ENCODE data around the gene TEX36. TPM values are rescaled to one million over a fixed set of nuclear protein-coding genes. Genes with fewer than 3 reads are reported as not detected.

TEX36 gene
- total RNA-seq, 1 experiment from 2014 or later = not detected

DNA sequence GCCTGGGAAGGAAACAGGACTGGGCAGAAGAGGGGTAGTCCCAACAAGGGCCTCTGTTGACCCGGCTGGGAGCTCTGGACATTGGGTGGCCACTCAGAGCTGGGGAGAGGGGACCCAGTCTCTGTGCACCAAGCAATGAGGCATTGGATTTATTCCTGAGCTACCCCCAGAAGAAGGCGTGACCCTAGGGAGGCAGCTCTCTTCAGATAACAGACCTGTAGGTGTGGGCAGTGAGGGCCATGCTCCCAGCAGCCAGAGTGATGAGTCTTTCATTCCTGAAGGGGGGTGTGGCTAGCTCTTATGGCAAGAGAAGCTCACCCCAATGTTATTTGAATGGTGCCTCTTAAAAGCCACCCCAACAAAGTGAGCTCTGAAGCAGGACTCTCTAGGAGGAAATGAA is 20.4 kb downstream of the TEX36 start:
- H3K27me3 Mint-ChIP-seq (ENCODE audit: low read depth) = peaks cover 3% of the 10 kb centered on the region
- no peak overlapping the region for H2AFZ ChIP-seq (ENCODE audit: low read length)
- no peaks in the 10 kb centered on the region for H3K79me1 ChIP-seq (ENCODE audit: insufficient read depth, low read depth, low read length, poor library complexity, severe bottlenecking)
- no peak overlapping the region for H3K27ac ChIP-seq (ENCODE audit: insufficient read length, low read depth, low read length)
- H3K9me3 Mint-ChIP-seq = no peaks in the 10 kb centered on the region
- H3K36me3 Mint-ChIP-seq (ENCODE audit: insufficient read depth in 1 of 3, low read depth in 3 of 3) = no peaks in the 10 kb centered on the region
- WGBS (ENCODE audit: extremely low coverage, insufficient read length, low lambda C conversion rate) = no CpG with 5 or more reads among the region's 2 CpGs
- no peak overlapping the region for H3K56ac ChIP-seq (ENCODE audit: insufficient read length, low read depth, low read length)
- H3T11ph ChIP-seq (ENCODE audit: low read length) = no peak overlapping the region
- no peaks in the 10 kb centered on the region for H3K23me2 ChIP-seq (ENCODE audit: insufficient read length, low read depth, low read length, poor library complexity, severe bottlenecking)
- peaks cover 0 to 2% of the 10 kb centered on the region in 2 experiments; a peak in 2 of 4 replicates for H3K4me1 Mint-ChIP-seq
- H4K91ac ChIP-seq (ENCODE audit: insufficient read length, low read depth, low read length) = no peak overlapping the region
- H2BK12ac ChIP-seq (ENCODE audit: insufficient read length, low read depth, low read length) = no peak overlapping the region
- H3K14ac ChIP-seq (ENCODE audit: insufficient read depth, low read length) = no peak overlapping the region
- H2BK5ac ChIP-seq (ENCODE audit: insufficient read length, low read length) = no peak overlapping the region
- H3K27me3 ChIP-seq (ENCODE audit: insufficient read depth, low read length) = no peaks in the 10 kb centered on the region
- H3K18ac ChIP-seq (ENCODE audit: insufficient read length, low read depth, low read length) = no peak overlapping the region
- H4K5ac ChIP-seq (ENCODE audit: insufficient read length, low read depth, low read length) = no peak overlapping the region
- H2BK20ac ChIP-seq (ENCODE audit: low read depth, low read length, poor library complexity, severe bottlenecking) = no peak overlapping the region
- H2AK5ac ChIP-seq (ENCODE audit: insufficient read length, low read length) = no peak overlapping the region
- no peak overlapping the region for H2BK120ac ChIP-seq (ENCODE audit: low read depth, low read length, poor library complexity, severe bottlenecking)
- no peak overlapping the region for H4K8ac ChIP-seq (replicated peaks; ENCODE audit: insufficient read length, low read depth, low read length)
- TF ChIP-seq CTCF (conservative IDR thresholded peaks at IDR 0.05) = no peak
- H3K4me3 Mint-ChIP-seq = no peak overlapping the region
- no peak overlapping the region for H3K27ac Mint-ChIP-seq
- no peak overlapping the region for H3K4me2 ChIP-seq (ENCODE audit: insufficient read depth, insufficient read length, low read length)
- H3K23ac ChIP-seq (ENCODE audit: insufficient read length, low read depth, low read length) = no peak overlapping the region
- DNase-seq = no peak
- H3K4ac ChIP-seq (ENCODE audit: low read depth, low read length) = no peak overlapping the region
- H3K79me2 ChIP-seq (ENCODE audit: insufficient read depth, low read length) = no peaks in the 10 kb centered on the region
- no peaks in the 10 kb centered on the region for H3K9me3 ChIP-seq (ENCODE audit: control insufficient read depth, low read depth, low read length)
- H4K20me1 ChIP-seq (ENCODE audit: control insufficient read depth, insufficient read depth, insufficient read length) = no peaks in the 10 kb centered on the region
- no peaks in the 10 kb centered on the region for H3K4me1 ChIP-seq (ENCODE audit: insufficient read depth, low read length)
- H3K9ac ChIP-seq (ENCODE audit: extremely low read depth, insufficient read length, low read length) = no peak overlapping the region
- no peak overlapping the region for H2BK15ac ChIP-seq (ENCODE audit: low read depth, low read length)
